Tibial nerve (tissue), 3 donors: ENCODE data around the gene PKHD1.

Source experiments
- POLR2A ChIP-seq, 2 donors: fragments of 450-650 bp; IDR thresholded peaks; one replicate each; pipeline ENCODE4 v1.6.1; 2017; ENCODE audit warnings: antibody characterized with exemption in 2 of 2, mild to moderate bottlenecking in 2 of 2, moderate library complexity in 2 of 2
- TF ChIP-seq, protein P1 (sequence below), 5 experiments: fragments of 200-600 bp in 3 of 5; fragments of 450-650 bp in 2 of 5; sonication (generic) in 3 of 5; IDR thresholded peaks; one replicate each; pipeline ENCODE4 v1.5.1; 2016 to 2019; ENCODE audit warnings: antibody characterized with exemption in 5 of 5, mild to moderate bottlenecking in 3 of 5, moderate library complexity in 2 of 5

DNA sequence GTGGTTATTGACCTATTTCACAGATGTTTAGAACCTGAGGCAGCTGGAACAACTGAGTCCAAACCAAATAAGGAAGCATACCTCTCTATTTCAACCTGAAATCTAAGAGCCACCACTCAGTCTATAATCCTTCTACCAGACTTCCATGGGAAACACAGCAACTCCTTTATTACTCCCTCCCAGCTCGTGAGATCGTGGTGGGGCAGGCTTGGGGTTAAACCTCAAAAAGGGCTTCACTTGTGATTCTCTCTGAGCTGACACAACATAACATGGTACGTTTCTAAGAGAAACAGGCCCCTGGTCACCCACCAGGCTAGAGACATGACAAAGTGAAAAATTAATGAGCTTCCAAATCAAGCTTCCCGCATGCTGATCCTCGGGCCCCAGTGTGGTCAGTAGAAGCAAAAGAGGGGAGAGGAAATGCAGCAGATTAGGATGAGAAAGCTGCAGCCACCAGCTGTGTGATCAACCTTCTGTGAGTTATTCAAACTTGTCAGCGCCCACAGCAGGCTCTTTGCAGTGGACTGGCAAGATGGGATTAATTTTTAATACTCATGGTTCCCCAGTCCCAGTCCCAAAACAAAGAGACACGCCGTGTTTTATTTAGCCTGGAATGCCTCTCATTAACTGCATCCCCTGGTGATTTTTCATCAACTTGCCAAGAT is 9.3 kb downstream of the PKHD1 start:
- TF ChIP-seq, protein P1, sequence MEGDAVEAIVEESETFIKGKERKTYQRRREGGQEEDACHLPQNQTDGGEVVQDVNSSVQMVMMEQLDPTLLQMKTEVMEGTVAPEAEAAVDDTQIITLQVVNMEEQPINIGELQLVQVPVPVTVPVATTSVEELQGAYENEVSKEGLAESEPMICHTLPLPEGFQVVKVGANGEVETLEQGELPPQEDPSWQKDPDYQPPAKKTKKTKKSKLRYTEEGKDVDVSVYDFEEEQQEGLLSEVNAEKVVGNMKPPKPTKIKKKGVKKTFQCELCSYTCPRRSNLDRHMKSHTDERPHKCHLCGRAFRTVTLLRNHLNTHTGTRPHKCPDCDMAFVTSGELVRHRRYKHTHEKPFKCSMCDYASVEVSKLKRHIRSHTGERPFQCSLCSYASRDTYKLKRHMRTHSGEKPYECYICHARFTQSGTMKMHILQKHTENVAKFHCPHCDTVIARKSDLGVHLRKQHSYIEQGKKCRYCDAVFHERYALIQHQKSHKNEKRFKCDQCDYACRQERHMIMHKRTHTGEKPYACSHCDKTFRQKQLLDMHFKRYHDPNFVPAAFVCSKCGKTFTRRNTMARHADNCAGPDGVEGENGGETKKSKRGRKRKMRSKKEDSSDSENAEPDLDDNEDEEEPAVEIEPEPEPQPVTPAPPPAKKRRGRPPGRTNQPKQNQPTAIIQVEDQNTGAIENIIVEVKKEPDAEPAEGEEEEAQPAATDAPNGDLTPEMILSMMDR (IDR thresholded peaks at IDR 0.05) = no peak
- no peak for TF ChIP-seq POLR2A (IDR thresholded peaks at IDR 0.05)
